Vagina (tissue), 2 donors: ENCODE results near the gene MYO7B. TPM values are rescaled to one million over a fixed set of nuclear protein-coding genes. Genes with fewer than 3 reads are reported as not detected.

Source experiments
- DNase-seq, 2 donors: peaks; one replicate each; pipeline ENCODE4 v3.0.0-alpha.2; 2017; ENCODE audit errors: extremely low spot score in 2 of 2
- H3K27ac ChIP-seq: fragments of 200-600 bp; sonication (generic); one replicate; pipeline ENCODE4 v1.5.1; 2019
- H3K27me3 ChIP-seq: fragments of 200-600 bp; sonication (generic); one replicate; pipeline ENCODE4 v1.5.1; 2019
- H3K36me3 ChIP-seq, 2 donors: fragments of 200-600 bp; sonication (generic); one replicate each; pipeline ENCODE4 v1.5.1; 2017 to 2019
- H3K4me1 ChIP-seq: fragments of 200-600 bp; sonication (generic); one replicate; pipeline ENCODE4 v1.5.1; 2019
- H3K4me3 ChIP-seq, 2 donors: fragments of 200-600 bp; sonication (generic); 1 replicate in 1 of 2; 2 replicates in 1 of 2; pipeline ENCODE4 v1.5.1; 2016 to 2019
- H3K9me3 ChIP-seq: fragments of 200-600 bp; sonication (generic); one replicate; pipeline ENCODE4 v1.5.1; 2019
- CTCF ChIP-seq, 3 experiments: fragments of 450-650 bp in 2 of 3; fragments of 200-600 bp in 1 of 3; sonication (generic) in 1 of 3; IDR thresholded peaks; one replicate each; pipeline ENCODE4 v1.5.1; 2017 to 2019; ENCODE audit warnings: antibody characterized with exemption in 3 of 3, mild to moderate bottlenecking in 2 of 3, moderate library complexity in 2 of 3
- POLR2A ChIP-seq, 2 donors: fragments of 450-650 bp; IDR thresholded peaks; one replicate each; pipeline ENCODE4 v1.6.1; 2017; ENCODE audit warnings: antibody characterized with exemption in 2 of 2, mild to moderate bottlenecking in 2 of 2, moderate library complexity in 2 of 2
- POLR2AphosphoS5 ChIP-seq, 2 donors: sonication (generic); formaldehyde crosslinking; IDR thresholded peaks; one replicate each; pipeline ENCODE4 v1.9.0; 2017; ENCODE audit warnings: antibody characterized with exemption in 2 of 2, mild to moderate bottlenecking in 2 of 2, low read depth in 1 of 2; ENCODE audit not compliant: insufficient read depth in 1 of 2
- intact Hi-C: fragments of 100-400 bp; cut with DNase I; formaldehyde crosslinking; loops from one replicate; pipeline ENCODE4 v1.15.1; 2023
- total RNA-seq: library from RNA; depleted of rRNA; stranded (reverse); fragments of >200 nt; gene quantifications from one replicate; pipeline ENCODE4 v1.2.3, GENCODE V29; 2016

MYO7B gene
- total RNA-seq, 1 donor from 2014 or later, result not detected

GRCh38 chr2:127566576-127566975, 31.1 kb downstream of the MYO7B start:
- H3K4me3 ChIP-seq, result no peak overlapping the region
- TF ChIP-seq POLR2AphosphoS5 (IDR thresholded peaks at IDR 0.05; ENCODE audit: insufficient read depth in 1 of 2, low read depth in 1 of 2), result no peak
- peak in 1 of 3 experiments; percentile 2 for TF ChIP-seq CTCF (IDR thresholded peaks at IDR 0.05)
- H3K9me3 ChIP-seq, result no peaks in the 10 kb centered on the region
- H3K27ac ChIP-seq, result no peak overlapping the region
- no peaks in the 10 kb centered on the region for H3K36me3 ChIP-seq
- intact Hi-C loops, result no loop called here
- H3K27me3 ChIP-seq, result no peaks in the 10 kb centered on the region
- peak in 1 of 2 donors; percentile 74 for DNase-seq
- peaks cover 13% of the 10 kb centered on the region for H3K4me1 ChIP-seq

DNA sequence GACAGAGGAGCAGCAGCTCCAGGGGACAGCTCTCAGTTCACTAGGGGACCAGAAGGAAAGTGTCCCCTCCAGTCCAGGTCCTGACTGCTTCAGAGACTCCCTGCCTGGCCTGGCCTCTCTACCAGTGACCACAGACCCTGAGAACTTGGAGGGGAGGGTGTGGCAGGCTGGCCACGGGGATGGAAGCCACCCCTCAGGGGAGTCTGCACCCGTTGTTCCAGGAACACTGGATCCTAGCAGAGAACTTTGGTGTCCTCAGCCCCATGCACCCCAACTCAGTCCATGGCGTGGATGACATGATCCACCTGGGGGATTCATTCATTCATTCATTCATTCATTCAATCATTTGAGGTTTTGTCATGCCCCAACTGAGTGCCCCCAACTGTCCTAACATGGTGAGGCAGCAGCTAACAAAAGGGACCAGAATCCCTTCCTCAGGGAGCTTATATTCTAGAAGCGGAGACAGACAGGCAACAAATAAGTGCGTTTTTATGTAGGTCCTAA, 31.9 kb downstream of the MYO7B start:
- intact Hi-C loops, result no loop called here
- H3K27me3 ChIP-seq, result no peaks in the 10 kb centered on the region
- peaks cover 13% of the 10 kb centered on the region for H3K4me1 ChIP-seq
- peak; percentile 77 to 79 for DNase-seq
- no peaks in the 10 kb centered on the region for H3K9me3 ChIP-seq
- no peaks in the 10 kb centered on the region for H3K36me3 ChIP-seq
- no peak overlapping the region for H3K4me3 ChIP-seq
- H3K27ac ChIP-seq, result no peak overlapping the region
- TF ChIP-seq POLR2A (IDR thresholded peaks at IDR 0.05) (no peak), CTCF (IDR thresholded peaks at IDR 0.05) (no peak), POLR2AphosphoS5 (IDR thresholded peaks at IDR 0.05; ENCODE audit: insufficient read depth in 1 of 2, low read depth in 1 of 2) (no peak)

- Histone ChIP-seq H3K4me1 (peaks cover 13% of the 10 kb centered on the region), H3K27ac (no peak overlapping the region), H3K27me3 (no peaks in the 10 kb centered on the region), H3K36me3 (no peaks in the 10 kb centered on the region), H3K9me3 (no peaks in the 10 kb centered on the region), H3K4me3 (no peak overlapping the region)
- no peak for TF ChIP-seq CTCF (IDR thresholded peaks at IDR 0.05)
- no peak for TF ChIP-seq POLR2A (IDR thresholded peaks at IDR 0.05)
- TF ChIP-seq POLR2AphosphoS5 (IDR thresholded peaks at IDR 0.05; ENCODE audit: insufficient read depth in 1 of 2, low read depth in 1 of 2), result no peak
- intact Hi-C loops, result no loop called here
- peak; percentile 65 to 67 for DNase-seq
Observed at GRCh38 chr2:127568128-127568527, 32.6 kb downstream of the MYO7B start.

GRCh38 chr2:127569666-127570065, 34.2 kb downstream of the MYO7B start:
- peaks cover 13% of the 10 kb centered on the region for H3K4me1 ChIP-seq
- no peaks in the 10 kb centered on the region for H3K36me3 ChIP-seq
- no peak overlapping the region for H3K27ac ChIP-seq
- DNase-seq, result peak in 1 of 2 donors; percentile 81
- TF ChIP-seq POLR2A (IDR thresholded peaks at IDR 0.05) (no peak), POLR2AphosphoS5 (IDR thresholded peaks at IDR 0.05; ENCODE audit: insufficient read depth in 1 of 2, low read depth in 1 of 2) (no peak), CTCF (IDR thresholded peaks at IDR 0.05) (no peak)
- intact Hi-C loops, result loop anchor here (5.0 kb wide), 1 partner anchor 968 kb away; no protein-coding TSS in a partner anchor
- H3K9me3 ChIP-seq, result no peaks in the 10 kb centered on the region
- H3K4me3 ChIP-seq, result no peak overlapping the region
- no peaks in the 10 kb centered on the region for H3K27me3 ChIP-seq
